ENCODE measurements around the gene BMPR1A.

DNA sequence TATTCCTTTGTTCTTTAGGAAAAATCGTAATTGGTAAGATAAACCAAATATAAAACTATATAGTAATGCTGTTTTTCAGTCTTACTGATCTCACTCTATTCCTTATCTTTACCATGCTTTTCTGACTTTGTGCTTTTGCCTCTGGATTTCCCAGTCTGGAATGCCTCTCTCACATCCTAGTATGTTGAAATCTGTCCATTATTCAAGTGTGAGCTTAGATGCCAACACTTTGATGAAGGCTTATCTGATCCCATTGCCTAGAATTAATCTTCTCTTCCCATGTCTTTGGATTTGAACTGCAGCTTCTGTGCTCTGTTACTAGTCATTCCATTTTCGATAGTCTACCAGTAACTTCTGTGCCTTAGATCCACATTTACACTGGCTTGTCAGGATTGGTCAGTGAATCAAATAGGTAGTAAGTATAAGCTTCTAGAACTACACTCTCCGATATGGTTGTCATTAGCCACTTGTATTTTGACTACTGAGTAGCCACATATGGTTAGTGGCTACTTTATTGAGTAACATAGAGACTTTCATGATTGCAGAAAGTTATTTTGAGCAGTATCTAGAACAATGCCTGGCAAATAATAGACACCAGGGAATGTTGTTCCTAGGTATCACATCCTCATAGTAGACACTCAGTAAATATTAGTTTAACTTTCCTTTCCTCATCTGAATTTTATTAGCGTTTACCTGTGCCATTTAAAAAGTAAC is 92.9 kb downstream of the BMPR1A start:
- TF ChIP-seq EP300 (IDR thresholded peaks at IDR 0.05) (no peak), POLR2A (IDR thresholded peaks at IDR 0.05) (no peak), POLR2AphosphoS5 (IDR thresholded peaks at IDR 0.05) (no peak)
- TF ChIP-seq, protein P1, sequence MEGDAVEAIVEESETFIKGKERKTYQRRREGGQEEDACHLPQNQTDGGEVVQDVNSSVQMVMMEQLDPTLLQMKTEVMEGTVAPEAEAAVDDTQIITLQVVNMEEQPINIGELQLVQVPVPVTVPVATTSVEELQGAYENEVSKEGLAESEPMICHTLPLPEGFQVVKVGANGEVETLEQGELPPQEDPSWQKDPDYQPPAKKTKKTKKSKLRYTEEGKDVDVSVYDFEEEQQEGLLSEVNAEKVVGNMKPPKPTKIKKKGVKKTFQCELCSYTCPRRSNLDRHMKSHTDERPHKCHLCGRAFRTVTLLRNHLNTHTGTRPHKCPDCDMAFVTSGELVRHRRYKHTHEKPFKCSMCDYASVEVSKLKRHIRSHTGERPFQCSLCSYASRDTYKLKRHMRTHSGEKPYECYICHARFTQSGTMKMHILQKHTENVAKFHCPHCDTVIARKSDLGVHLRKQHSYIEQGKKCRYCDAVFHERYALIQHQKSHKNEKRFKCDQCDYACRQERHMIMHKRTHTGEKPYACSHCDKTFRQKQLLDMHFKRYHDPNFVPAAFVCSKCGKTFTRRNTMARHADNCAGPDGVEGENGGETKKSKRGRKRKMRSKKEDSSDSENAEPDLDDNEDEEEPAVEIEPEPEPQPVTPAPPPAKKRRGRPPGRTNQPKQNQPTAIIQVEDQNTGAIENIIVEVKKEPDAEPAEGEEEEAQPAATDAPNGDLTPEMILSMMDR (IDR thresholded peaks at IDR 0.05), result no peak
